H1 (cell line): Measurements from ENCODE around the gene CCDC71L. TPM values are rescaled to one million over a fixed set of nuclear protein-coding genes. Genes with fewer than 3 reads are reported as not detected.

ENCODE experiments used
- CTCF ChIA-PET: fragments of 300-600 bp; sonication (Branson Sonifier 250); formaldehyde crosslinking; loops from one replicate; lab custom pipeline; 2021; ENCODE audit not compliant: partially characterized antibody; lab: Charles Lee
- POLR2A ChIA-PET: fragments of 300-600 bp; sonication (Branson Sonifier 250); formaldehyde crosslinking; loops from one replicate; lab custom pipeline; 2021; ENCODE audit warnings: inconsistent platforms; ENCODE audit not compliant: partially characterized antibody; lab: Charles Lee
- DNase-seq, 2 experiments: peaks; one replicate each; pipeline versions ENCODE4 v3.0.0 to v3.0.0-alpha.2; 2010 to 2022; ENCODE audit warnings: low spot score in 2 of 2, low read depth in 1 of 2, mixed read lengths in 1 of 2
- FAIRE-seq: peaks from 2 replicates; lab custom pipeline; 2011; peaks lifted over from hg19 to GRCh38; lab: Jason Lieb, UNC
- H2AFZ ChIP-seq: 2 replicates; pipeline ENCODE4 v1.8.1; 2012; ENCODE audit warnings: low read length, inconsistent platforms
- H2AK5ac ChIP-seq: 2 replicates; pipeline ENCODE4 v1.6.1; 2013; ENCODE audit warnings: low read depth, low read length
- H2BK120ac ChIP-seq: replicated peaks from 2 replicates; pipeline ENCODE3; 2013; ENCODE audit warnings: low read depth, low read length, inconsistent platforms
- H2BK12ac ChIP-seq: 2 replicates; pipeline ENCODE4 v1.6.1; 2013; ENCODE audit warnings: low read depth, low read length
- H2BK15ac ChIP-seq: 2 replicates; pipeline ENCODE4 v1.6.1; 2013; ENCODE audit warnings: low read length
- H2BK20ac ChIP-seq: 2 replicates; pipeline ENCODE4 v1.6.1; 2013; ENCODE audit warnings: low read length
- H2BK5ac ChIP-seq: 2 replicates; pipeline ENCODE4 v1.6.1; 2013; ENCODE audit warnings: low read depth, low read length
- H3K14ac ChIP-seq: 2 replicates; pipeline ENCODE4 v1.6.1; 2013; ENCODE audit warnings: inconsistent platforms; ENCODE audit not compliant: insufficient read length
- H3K18ac ChIP-seq: 2 replicates; pipeline ENCODE4 v1.6.1; 2013; ENCODE audit warnings: low read length; ENCODE audit errors: extremely low read depth
- H3K23ac ChIP-seq: 2 replicates; pipeline ENCODE4 v1.6.1; 2013; ENCODE audit warnings: inconsistent platforms; ENCODE audit not compliant: insufficient read length
- H3K23me2 ChIP-seq: 2 replicates; pipeline ENCODE4 v1.6.1; 2013; ENCODE audit warnings: low read depth, low read length
- H3K27ac ChIP-seq: 2 replicates; pipeline ENCODE4 v1.6.1; 2011; ENCODE audit warnings: low read depth, low read length, inconsistent platforms
- H3K27me3 ChIP-seq, 4 experiments: replicated peaks in 1 of 4; 1 replicate in 1 of 4; 2 replicates in 3 of 4; pipeline versions ENCODE4 v1.6.1 to v1.8.1; 2011 to 2013; ENCODE audit warnings: low read length in 3 of 4, mild to moderate bottlenecking in 3 of 4, inconsistent platforms in 2 of 4, mixed read lengths in 2 of 4, moderate library complexity in 1 of 4; ENCODE audit not compliant: control insufficient read depth in 3 of 4, insufficient read depth in 3 of 4; ENCODE audit errors: extremely low read depth in 1 of 4
- H3K36me3 ChIP-seq, 4 experiments: 2 replicates each; pipeline versions ENCODE4 v1.6.1 to v1.8.1; 2011 to 2013; ENCODE audit warnings: mild to moderate bottlenecking in 4 of 4, low read length in 3 of 4, moderate library complexity in 2 of 4, control low read depth in 1 of 4, inconsistent platforms in 1 of 4; ENCODE audit not compliant: insufficient read depth in 4 of 4, control insufficient read depth in 2 of 4
- H3K4ac ChIP-seq: replicated peaks from 2 replicates; pipeline ENCODE3; 2013; ENCODE audit warnings: low read length, low read depth, mixed read lengths, inconsistent platforms; ENCODE audit not compliant: insufficient read length
- H3K4me1 ChIP-seq, 4 experiments: replicated peaks in 1 of 4; 1 replicate in 1 of 4; 2 replicates in 3 of 4; pipeline versions ENCODE4 v1.6.1 to v1.8.1; 2011 to 2013; ENCODE audit warnings: low read length in 3 of 4, inconsistent platforms in 2 of 4, mixed read lengths in 1 of 4; ENCODE audit not compliant: insufficient read depth in 4 of 4, control insufficient read depth in 3 of 4
- H3K4me2 ChIP-seq, 2 experiments: 2 replicates each; pipeline versions ENCODE4 v1.6.1 to v1.8.1; 2011 to 2013; ENCODE audit warnings: low read depth in 2 of 2, low read length in 2 of 2, control low read depth in 1 of 2, inconsistent platforms in 1 of 2, mild to moderate bottlenecking in 1 of 2; ENCODE audit not compliant: insufficient read depth in 1 of 2
- H3K4me3 ChIP-seq, 4 experiments: fragments of 200-600, 300-600 bp in 1 of 4; sonication (generic), shearing (Covaris generic), sonication (Bioruptor Twin) in 1 of 4; 2 replicates each; pipeline versions ENCODE4 v1.5.1 to v1.8.1; 2011 to 2016; ENCODE audit warnings: low read length in 4 of 4, low read depth in 3 of 4, control low read depth in 2 of 4, inconsistent platforms in 2 of 4, mild to moderate bottlenecking in 2 of 4, mixed read lengths in 1 of 4, moderate library complexity in 1 of 4; ENCODE audit not compliant: insufficient read depth in 2 of 4; ENCODE audit errors: extremely low read depth in 1 of 4
- H3K56ac ChIP-seq: replicated peaks from 2 replicates; pipeline ENCODE3; 2013; ENCODE audit warnings: low read depth, mild to moderate bottlenecking, mixed read lengths, low read length, inconsistent platforms; ENCODE audit not compliant: insufficient read length
- H3K79me1 ChIP-seq: 2 replicates; pipeline ENCODE4 v1.6.1; 2013; ENCODE audit warnings: low read depth, low read length, control low read depth
- H3K79me2 ChIP-seq, 2 experiments: 2 replicates each; pipeline versions ENCODE4 v1.6.1 to v1.8.1; 2012 to 2013; ENCODE audit warnings: low read length in 2 of 2, mild to moderate bottlenecking in 2 of 2, inconsistent platforms in 1 of 2; ENCODE audit not compliant: insufficient read depth in 2 of 2, control insufficient read depth in 1 of 2
- H3K9ac ChIP-seq, 4 experiments: replicated peaks in 1 of 4; 1 replicate in 1 of 4; 2 replicates in 3 of 4; pipeline versions ENCODE4 v1.6.1 to v1.8.1; 2011 to 2013; ENCODE audit warnings: low read depth in 3 of 4, low read length in 3 of 4, control low read depth in 2 of 4, mild to moderate bottlenecking in 2 of 4, moderate library complexity in 2 of 4, inconsistent platforms in 1 of 4; ENCODE audit errors: extremely low read depth in 1 of 4
- H3K9me3 ChIP-seq, 2 experiments: 2 replicates each; pipeline versions ENCODE4 v1.6.1 to v1.8.1; 2012 to 2013; ENCODE audit warnings: mild to moderate bottlenecking in 2 of 2, moderate library complexity in 2 of 2, control low read depth in 1 of 2, inconsistent platforms in 1 of 2, low read depth in 1 of 2, low read length in 1 of 2, mixed read lengths in 1 of 2; ENCODE audit not compliant: insufficient read depth in 2 of 2
- H4K20me1 ChIP-seq, 2 experiments: replicated peaks in 1 of 2; 2 replicates each; pipeline versions ENCODE3 to v1.8.1; 2011 to 2013; ENCODE audit warnings: inconsistent platforms in 2 of 2, low read length in 2 of 2, mild to moderate bottlenecking in 1 of 2; ENCODE audit not compliant: insufficient read depth in 2 of 2, control insufficient read depth in 1 of 2
- H4K5ac ChIP-seq: 2 replicates; pipeline ENCODE4 v1.6.1; 2013; ENCODE audit warnings: low read length, low read depth, mixed read lengths, inconsistent platforms; ENCODE audit not compliant: insufficient read length
- H4K8ac ChIP-seq: 2 replicates; pipeline ENCODE4 v1.8.0; 2013; ENCODE audit warnings: mild to moderate bottlenecking, moderate library complexity, low read length, inconsistent platforms; ENCODE audit not compliant: insufficient read depth; ENCODE audit errors: extremely low read depth
- H4K91ac ChIP-seq: replicated peaks from 2 replicates; pipeline ENCODE3; 2013; ENCODE audit warnings: low read length, mixed read lengths, inconsistent platforms; ENCODE audit not compliant: insufficient read length
- POU5F1 ChIP-seq: IDR thresholded peaks from 2 replicates; pipeline ENCODE4 v1.6.1; 2011; ENCODE audit warnings: low read depth, mild to moderate bottlenecking, low read length, moderate library complexity
- WGBS, 2 experiments: shearing (Covaris generic) in 1 of 2; methylation state at CpG; one replicate each; pipeline versions ENCODE4 v1.1.6 to v1.1.7; 2013 to 2015; ENCODE audit warnings: low lambda C conversion rate in 2 of 2, mixed read lengths in 2 of 2, inconsistent platforms in 1 of 2, low coverage in 1 of 2, missing lambda C conversion rate in 1 of 2; ENCODE audit not compliant: insufficient replicate concordance in 2 of 2, insufficient coverage in 1 of 2, insufficient read length in 1 of 2; ENCODE audit errors: extremely low coverage in 1 of 2, missing lambda C conversion rate in 1 of 2; 5-methylcytosine and 5-hydroxymethylcytosine counted together
- polyA plus RNA-seq, 7 experiments: library from polyadenylated mRNA; depleted of rRNA in 3 of 7; stranded (reverse) in 5 of 7; unstranded in 2 of 7; fragments of >200 nt in 5 of 7; fragments of 200-250 nt in 2 of 7; gene quantifications; 1 replicate in 5 of 7; 2 replicates in 1 of 7; 4 replicates in 1 of 7; pipeline versions ENCODE4 v1.2.1 to v1.2.3, GENCODE V29; 2011 to 2013; ENCODE audit warnings: missing spikeins in 2 of 7, mixed read lengths in 2 of 7
- total RNA-seq: library from RNA; stranded (reverse); fragmentation: NEBNext Ultra II Directional; extraction: Animal tissue kit (Norgen Biotek cat#: 25700); gene quantifications from 2 replicates; pipeline ENCODE4 v1.2.1, GENCODE V29; 2021

CCDC71L gene
- total and polyA plus RNA-seq, 2 of the 8 experiments (the other 6 are each of a cell fraction or from before 2014, with no cell fraction given), result 12.5 to 16.7 TPM

DNA sequence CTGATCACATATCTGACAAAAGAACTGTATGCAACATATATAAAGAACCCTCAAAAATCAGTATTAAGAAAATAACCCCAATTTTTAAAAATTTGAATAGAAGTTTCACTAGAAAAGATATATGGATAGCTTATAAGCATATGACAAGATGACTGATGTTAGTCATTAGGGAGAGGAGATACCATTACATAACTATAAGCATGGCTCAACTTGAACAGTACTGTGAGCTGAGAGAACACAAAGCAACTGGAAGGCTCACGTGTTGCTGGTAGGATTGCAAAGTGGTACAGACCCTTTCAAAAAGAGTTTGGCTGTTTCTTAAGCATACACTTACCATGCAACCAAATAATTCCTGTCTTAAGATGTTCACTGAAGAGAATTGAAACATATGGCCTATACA is 14.7 kb downstream of the CCDC71L start:
- Histone ChIP-seq H4K8ac (no peak overlapping the region), H3K9ac (no peak overlapping the region), H2BK20ac (no peak overlapping the region), H2BK15ac (no peak overlapping the region), H3K23ac (no peak overlapping the region), H2AK5ac (no peak overlapping the region), H3K79me1 (no peaks in the 10 kb centered on the region), H3K18ac (no peak overlapping the region), H3K4me1 (no peaks in the 10 kb centered on the region), H2BK12ac (no peak overlapping the region), H3K9me3 (0 out of 4 replicates have a peak, but pooled peaks cover 0 to 2% of the 10 kb centered on the region in 2 experiments), H3K4me3 (no peak overlapping the region), H4K20me1 (no peaks in the 10 kb centered on the region), H3K27ac (no peak overlapping the region), H3K4me2 (no peak overlapping the region), H4K91ac (no peak overlapping the region), H2BK5ac (no peak overlapping the region), H3K27me3 (no peaks in the 10 kb centered on the region), H3K79me2 (no peaks in the 10 kb centered on the region), H3K4ac (no peak overlapping the region), H4K5ac (no peak overlapping the region), H3K23me2 (no peaks in the 10 kb centered on the region; the same call in 1 of the 2 replicates), H2BK120ac (no peak overlapping the region), H3K36me3 (no peaks in the 10 kb centered on the region), H3K56ac (no peak overlapping the region), H2AFZ (no peak overlapping the region), H3K14ac (no peak overlapping the region)
- CTCF ChIA-PET, result no interaction called here
- DNase-seq (no peak), FAIRE-seq (no peak)
- POLR2A ChIA-PET, result no interaction called here
- WGBS, 2 experiments, result 81% methylated on average over 1 of the region's 1 CpG; no CpG with 5 or more reads in 1 of the 2 experiments
- no peak for TF ChIP-seq POU5F1
